ENCODE measurements around the gene MYL11. TPM values are rescaled to one million over a fixed set of nuclear protein-coding genes. Genes with fewer than 3 reads are reported as not detected.

The MYL11 gene
- total RNA-seq, 1 experiment from 2014 or later = not detected

DNA sequence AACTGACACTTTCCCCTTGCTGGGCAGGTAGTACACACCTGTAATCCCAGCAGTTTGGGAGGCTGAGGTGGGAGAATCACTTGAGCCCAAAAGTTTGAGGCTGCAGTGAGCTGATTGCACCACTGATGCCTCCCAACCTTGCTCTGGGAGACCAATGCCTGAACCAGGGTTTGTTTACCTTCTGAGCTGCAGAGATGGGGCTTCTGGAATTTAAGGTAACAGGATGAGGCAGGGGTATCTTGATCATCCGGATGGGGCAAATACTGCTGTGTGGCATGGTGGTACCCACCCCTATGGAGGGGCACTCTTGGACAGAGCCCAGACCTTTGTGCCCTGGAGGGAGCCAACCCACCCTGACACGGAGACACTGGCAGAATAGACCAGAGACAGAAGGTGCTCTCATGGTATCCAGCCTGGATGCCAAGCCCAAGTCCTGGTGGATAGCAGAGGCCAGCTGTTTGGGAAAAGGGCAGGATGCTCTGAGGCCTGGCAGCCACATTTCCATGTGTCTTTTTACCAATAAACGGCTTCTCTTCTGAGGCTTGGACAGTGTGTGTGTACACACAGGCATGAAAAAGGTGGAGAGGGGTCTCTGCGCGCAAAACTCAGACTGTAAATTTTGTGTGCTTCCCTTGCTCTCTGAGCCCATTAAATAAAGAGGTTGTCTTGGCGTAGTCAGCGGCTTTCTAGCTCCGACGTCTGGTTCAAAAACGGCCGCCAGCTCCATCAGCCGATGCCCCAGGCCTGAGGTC is 25.0 kb downstream of the MYL11 start:
- H3K27me3 ChIP-seq (ENCODE audit: insufficient read depth, low read length) = no peaks in the 10 kb centered on the region
- H3K4me1 ChIP-seq (ENCODE audit: control insufficient read depth in 1 of 2, insufficient read depth in 2 of 2, low read length in 2 of 2) = peaks cover 28 to 51% of the 10 kb centered on the region in 2 experiments
- peaks cover 2 to 18% of the 10 kb centered on the region in 2 experiments; a peak in 3 of 4 replicates for H3K36me3 ChIP-seq (ENCODE audit: control insufficient read depth in 1 of 2, insufficient read depth in 2 of 2, low read length in 2 of 2)
- POLR2A ChIA-PET = interaction anchor here (2.0 kb wide), 1 partner anchor 29 kb away, joined by 7 read pairs; the partner anchor contains the start of gene TBC1D10B
- no peak for DNase-seq (ENCODE audit: low read depth, low spot score)
- H4K20me1 ChIP-seq (ENCODE audit: insufficient read depth) = no peaks in the 10 kb centered on the region
- H3K4me3 ChIP-seq (replicated peaks in 1 of 2; ENCODE audit: low read depth in 1 of 2, low read length in 2 of 2) = peak overlapping the region; percentile 52 to 57
- peak overlapping the region; percentile 80 for H3K4me2 ChIP-seq (ENCODE audit: low read length)
- no peak for ATAC-seq
- no peak overlapping the region for H2AFZ ChIP-seq (ENCODE audit: low read depth, low read length, poor library complexity, severe bottlenecking)
- no TSS peak for BruUV-seq (replicated peaks)
- H3K9ac ChIP-seq (ENCODE audit: low read length) = peak overlapping the region; percentile 70
- TF ChIP-seq, protein P1, sequence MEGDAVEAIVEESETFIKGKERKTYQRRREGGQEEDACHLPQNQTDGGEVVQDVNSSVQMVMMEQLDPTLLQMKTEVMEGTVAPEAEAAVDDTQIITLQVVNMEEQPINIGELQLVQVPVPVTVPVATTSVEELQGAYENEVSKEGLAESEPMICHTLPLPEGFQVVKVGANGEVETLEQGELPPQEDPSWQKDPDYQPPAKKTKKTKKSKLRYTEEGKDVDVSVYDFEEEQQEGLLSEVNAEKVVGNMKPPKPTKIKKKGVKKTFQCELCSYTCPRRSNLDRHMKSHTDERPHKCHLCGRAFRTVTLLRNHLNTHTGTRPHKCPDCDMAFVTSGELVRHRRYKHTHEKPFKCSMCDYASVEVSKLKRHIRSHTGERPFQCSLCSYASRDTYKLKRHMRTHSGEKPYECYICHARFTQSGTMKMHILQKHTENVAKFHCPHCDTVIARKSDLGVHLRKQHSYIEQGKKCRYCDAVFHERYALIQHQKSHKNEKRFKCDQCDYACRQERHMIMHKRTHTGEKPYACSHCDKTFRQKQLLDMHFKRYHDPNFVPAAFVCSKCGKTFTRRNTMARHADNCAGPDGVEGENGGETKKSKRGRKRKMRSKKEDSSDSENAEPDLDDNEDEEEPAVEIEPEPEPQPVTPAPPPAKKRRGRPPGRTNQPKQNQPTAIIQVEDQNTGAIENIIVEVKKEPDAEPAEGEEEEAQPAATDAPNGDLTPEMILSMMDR (IDR thresholded peaks at IDR 0.05 in 2 of 3, conservative IDR thresholded peaks at IDR 0.05 in 1 of 3; ENCODE audit: borderline replicate concordance in 1 of 3, insufficient read depth in 1 of 3, low read depth in 2 of 3, low read length in 2 of 3) = no peak
- peak; percentile 24 for TF ChIP-seq POLR2A (IDR thresholded peaks at IDR 0.05; ENCODE audit: borderline replicate concordance, extremely low read depth, insufficient read depth, insufficient read length)
- TF ChIP-seq, protein P2, sequence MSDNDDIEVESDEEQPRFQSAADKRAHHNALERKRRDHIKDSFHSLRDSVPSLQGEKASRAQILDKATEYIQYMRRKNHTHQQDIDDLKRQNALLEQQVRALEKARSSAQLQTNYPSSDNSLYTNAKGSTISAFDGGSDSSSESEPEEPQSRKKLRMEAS (IDR thresholded peaks at IDR 0.05) = no peak
- no peaks in the 10 kb centered on the region for H3K9me2 ChIP-seq (ENCODE audit: insufficient read depth)
- intact Hi-C loops (cut with micrococcal nuclease) = no loop called here
- H3K27ac ChIP-seq (ENCODE audit: low read depth, low read length) = peak overlapping the region; percentile 72
- no peaks in the 10 kb centered on the region for H3K9me3 ChIP-seq (ENCODE audit: control insufficient read depth in 1 of 2, insufficient read depth in 1 of 2, low read depth in 1 of 2, low read length in 2 of 2)
- RAD21 ChIA-PET (ENCODE audit: low non-redundant PET in 1 of 2, low total read pairs in 2 of 2, uncharacterized antibody in 2 of 2, unreplicated experiment in 2 of 2) = interaction anchor here in 1 of 2 experiments (0.9 kb wide), 1 partner anchor 10 kb away, joined by 3 read pairs; no protein-coding TSS in a partner anchor
- H3K79me2 ChIP-seq (ENCODE audit: insufficient read depth, low read length) = peaks cover 25% of the 10 kb centered on the region
- CTCF ChIA-PET = interaction anchor here (1.3 kb wide), 1 partner anchor 10 kb away, joined by 4 read pairs; no protein-coding TSS in a partner anchor

DNA sequence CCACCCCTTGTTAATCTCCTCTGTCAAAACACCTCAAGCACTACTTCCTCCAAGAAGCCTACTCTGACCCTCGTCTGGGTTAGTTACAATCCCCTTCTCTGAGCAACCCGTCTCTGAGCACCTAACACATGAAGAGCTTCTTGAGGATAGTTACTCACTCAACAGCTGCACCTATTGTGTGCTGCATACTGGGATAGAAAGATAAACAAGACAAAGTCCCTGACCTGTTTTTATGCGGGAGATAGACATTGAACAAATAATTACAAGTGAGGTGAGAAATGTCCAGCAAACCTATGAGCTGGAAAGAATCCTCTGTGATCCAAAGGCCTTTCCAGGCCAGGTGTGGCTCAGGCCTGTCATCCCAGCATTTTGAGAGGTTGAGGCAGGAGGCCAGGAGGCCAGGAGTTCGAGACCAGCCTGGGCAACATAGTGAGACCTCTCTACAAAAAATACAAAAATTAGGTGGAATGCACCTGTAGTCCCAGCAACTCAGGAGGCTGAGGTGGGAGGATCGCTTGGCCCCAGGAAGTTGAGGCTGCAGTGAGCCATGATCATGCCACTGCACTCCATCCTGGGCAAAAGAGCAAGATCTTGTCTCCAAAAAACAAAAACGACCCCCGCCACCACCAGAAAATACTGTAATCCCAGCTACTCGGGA is 27.3 kb downstream of the MYL11 start:
- Histone ChIP-seq H4K20me1 (ENCODE audit: insufficient read depth) (no peaks in the 10 kb centered on the region), H3K27me3 (ENCODE audit: insufficient read depth, low read length) (no peaks in the 10 kb centered on the region), H3K9ac (ENCODE audit: low read length) (no peak overlapping the region), H3K9me3 (ENCODE audit: control insufficient read depth in 1 of 2, insufficient read depth in 1 of 2, low read depth in 1 of 2, low read length in 2 of 2) (no peaks in the 10 kb centered on the region), H3K36me3 (ENCODE audit: control insufficient read depth in 1 of 2, insufficient read depth in 2 of 2, low read length in 2 of 2) (peaks cover 2 to 18% of the 10 kb centered on the region in 2 experiments; a peak in 3 of 4 replicates), H3K27ac (ENCODE audit: low read depth, low read length) (no peak overlapping the region), H3K9me2 (ENCODE audit: insufficient read depth) (no peaks in the 10 kb centered on the region), H3K79me2 (ENCODE audit: insufficient read depth, low read length) (peaks cover 11% of the 10 kb centered on the region), H3K4me3 (replicated peaks in 1 of 2; ENCODE audit: low read depth in 1 of 2, low read length in 2 of 2) (no peak overlapping the region), H3K4me1 (ENCODE audit: control insufficient read depth in 1 of 2, insufficient read depth in 2 of 2, low read length in 2 of 2) (peaks cover 26 to 43% of the 10 kb centered on the region in 2 experiments), H2AFZ (ENCODE audit: low read depth, low read length, poor library complexity, severe bottlenecking) (no peak overlapping the region), H3K4me2 (ENCODE audit: low read length) (no peak overlapping the region)
- ATAC-seq = no peak
- intact Hi-C loops (cut with micrococcal nuclease) = no loop called here
- RAD21 ChIA-PET (ENCODE audit: low non-redundant PET in 1 of 2, low total read pairs in 2 of 2, uncharacterized antibody in 2 of 2, unreplicated experiment in 2 of 2) = no interaction called here
- BruUV-seq (replicated peaks) = no TSS peak
- DNase-seq (ENCODE audit: low read depth, low spot score) = no peak
- CTCF ChIA-PET = no interaction called here
- POLR2A ChIA-PET = no interaction called here
- TF ChIP-seq POLR2AphosphoS5 (IDR thresholded peaks at IDR 0.05; ENCODE audit: low read depth, low read length) (no peak), YY1 (IDR thresholded peaks at IDR 0.05; ENCODE audit: extremely low read depth, insufficient replicate concordance, low read depth, low read length) (no peak), EGR1 (IDR thresholded peaks at IDR 0.05; ENCODE audit: low read depth) (no peak), JUND (IDR thresholded peaks at IDR 0.05) (no peak), POLR2A (IDR thresholded peaks at IDR 0.05; ENCODE audit: borderline replicate concordance, extremely low read depth, insufficient read depth, insufficient read length) (no peak), ZFX (IDR thresholded peaks at IDR 0.05) (no peak), EZH2 (IDR thresholded peaks at IDR 0.05) (no peak), FOSL1 (IDR thresholded peaks at IDR 0.05; ENCODE audit: low read depth) (no peak)
- TF ChIP-seq, protein P1 (IDR thresholded peaks at IDR 0.05 in 2 of 3, conservative IDR thresholded peaks at IDR 0.05 in 1 of 3; ENCODE audit: borderline replicate concordance in 1 of 3, insufficient read depth in 1 of 3, low read depth in 2 of 3, low read length in 2 of 3) = no peak
